ENCODE data around the gene CROCC2.

Gene CROCC2

DNA sequence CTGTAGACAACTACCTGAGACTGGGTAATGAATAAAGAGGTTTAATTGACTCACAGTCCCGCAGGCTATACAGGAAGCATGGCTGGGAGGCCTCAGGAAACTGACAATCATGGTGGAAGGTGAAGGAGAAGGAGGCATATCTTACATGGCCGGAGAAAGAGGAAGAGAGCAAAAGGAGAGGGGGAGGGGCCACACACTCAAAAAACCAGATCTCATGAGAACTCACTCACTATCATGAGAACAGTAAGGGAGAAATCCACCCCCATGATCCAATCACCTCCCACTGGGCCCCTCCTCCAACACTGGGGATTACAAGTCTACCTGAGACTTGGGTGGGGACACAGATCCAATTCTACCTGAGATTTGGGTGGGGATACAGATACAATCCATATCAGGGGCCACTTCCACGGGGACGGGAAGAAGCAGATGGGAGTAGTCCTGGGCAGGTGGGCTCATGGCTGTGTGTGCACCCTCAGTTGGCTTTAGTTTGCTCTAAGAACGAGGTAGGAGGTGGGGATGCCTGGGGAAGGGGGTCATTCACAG lies 20.0 kb upstream of the CROCC2 start:
- H3K79me2 ChIP-seq = no peaks in the 10 kb centered on the region
- no peak overlapping the region for H3K27ac ChIP-seq
- no peak overlapping the region for H3K4me2 ChIP-seq (ENCODE audit: low read length)
- no peaks in the 10 kb centered on the region for H3K36me3 ChIP-seq (ENCODE audit: control insufficient read depth, insufficient read depth, low read length)
- no peaks in the 10 kb centered on the region for H3K27me3 ChIP-seq (ENCODE audit: control insufficient read depth, insufficient read depth, low read length)
- no peaks in the 10 kb centered on the region for H3K4me1 ChIP-seq
- no peak overlapping the region for H3K4me3 ChIP-seq (ENCODE audit: low read depth, low read length)
- H3K9ac ChIP-seq = no peak overlapping the region
- TF ChIP-seq, protein P1, sequence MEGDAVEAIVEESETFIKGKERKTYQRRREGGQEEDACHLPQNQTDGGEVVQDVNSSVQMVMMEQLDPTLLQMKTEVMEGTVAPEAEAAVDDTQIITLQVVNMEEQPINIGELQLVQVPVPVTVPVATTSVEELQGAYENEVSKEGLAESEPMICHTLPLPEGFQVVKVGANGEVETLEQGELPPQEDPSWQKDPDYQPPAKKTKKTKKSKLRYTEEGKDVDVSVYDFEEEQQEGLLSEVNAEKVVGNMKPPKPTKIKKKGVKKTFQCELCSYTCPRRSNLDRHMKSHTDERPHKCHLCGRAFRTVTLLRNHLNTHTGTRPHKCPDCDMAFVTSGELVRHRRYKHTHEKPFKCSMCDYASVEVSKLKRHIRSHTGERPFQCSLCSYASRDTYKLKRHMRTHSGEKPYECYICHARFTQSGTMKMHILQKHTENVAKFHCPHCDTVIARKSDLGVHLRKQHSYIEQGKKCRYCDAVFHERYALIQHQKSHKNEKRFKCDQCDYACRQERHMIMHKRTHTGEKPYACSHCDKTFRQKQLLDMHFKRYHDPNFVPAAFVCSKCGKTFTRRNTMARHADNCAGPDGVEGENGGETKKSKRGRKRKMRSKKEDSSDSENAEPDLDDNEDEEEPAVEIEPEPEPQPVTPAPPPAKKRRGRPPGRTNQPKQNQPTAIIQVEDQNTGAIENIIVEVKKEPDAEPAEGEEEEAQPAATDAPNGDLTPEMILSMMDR (IDR thresholded peaks at IDR 0.05) = no peak
- no peak overlapping the region for H2AFZ ChIP-seq
- no peaks in the 10 kb centered on the region for H3K9me3 ChIP-seq (ENCODE audit: control insufficient read depth, low read length)

DNA sequence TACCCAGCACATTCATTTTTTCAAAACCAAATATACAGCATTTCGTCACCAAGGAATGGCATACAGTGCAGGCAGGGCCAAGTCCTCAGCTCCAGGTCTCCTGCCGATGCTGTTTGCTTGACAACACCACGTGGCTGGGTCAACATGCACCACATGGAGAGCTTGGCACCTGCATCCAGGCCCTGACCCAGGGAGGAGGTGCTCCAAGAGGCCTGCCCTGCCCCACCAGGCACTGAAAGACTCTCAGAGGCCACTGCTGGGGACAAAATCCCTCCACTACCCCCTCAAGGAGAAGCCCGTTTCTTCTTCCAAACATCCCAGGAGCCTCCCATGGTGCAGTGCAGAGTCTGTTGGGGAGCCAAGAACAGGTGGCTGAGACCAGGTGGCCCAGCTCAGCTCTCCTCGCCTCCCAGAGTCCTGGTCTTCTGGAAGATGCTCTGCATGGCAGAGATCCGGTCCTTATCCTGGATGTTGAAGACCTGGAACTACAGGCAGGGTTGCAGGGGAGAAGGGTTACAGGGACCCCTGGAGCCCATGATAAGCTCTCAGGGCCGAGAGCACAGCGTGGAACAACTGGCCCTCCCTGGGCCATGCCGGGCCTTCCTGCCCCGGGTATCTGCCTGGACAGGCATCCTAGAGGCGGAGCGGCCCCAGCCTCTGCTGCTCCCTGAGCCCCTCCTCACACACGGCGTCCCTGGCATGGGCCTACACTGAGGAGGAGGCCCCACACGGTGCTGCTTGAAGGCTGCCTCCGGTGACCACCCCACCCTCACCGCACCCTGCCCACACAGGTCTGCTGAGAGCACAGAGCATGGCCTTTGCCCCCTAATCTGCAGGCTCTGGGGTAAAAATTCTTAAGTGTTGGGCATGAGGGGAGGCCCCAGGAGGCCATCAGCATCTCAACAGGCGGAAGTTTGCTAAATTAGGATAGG lies 19.2 kb upstream of the CROCC2 start:
- no peak overlapping the region for H3K9ac ChIP-seq
- H3K4me3 ChIP-seq (ENCODE audit: low read depth, low read length) = no peak overlapping the region
- no peak overlapping the region for H3K4me2 ChIP-seq (ENCODE audit: low read length)
- H3K36me3 ChIP-seq (ENCODE audit: control insufficient read depth, insufficient read depth, low read length) = no peaks in the 10 kb centered on the region
- H3K79me2 ChIP-seq = no peaks in the 10 kb centered on the region
- no peaks in the 10 kb centered on the region for H3K4me1 ChIP-seq
- no peak overlapping the region for H2AFZ ChIP-seq
- H3K9me3 ChIP-seq (ENCODE audit: control insufficient read depth, low read length) = no peaks in the 10 kb centered on the region
- H3K27ac ChIP-seq = no peak overlapping the region
- H3K27me3 ChIP-seq (ENCODE audit: control insufficient read depth, insufficient read depth, low read length) = no peaks in the 10 kb centered on the region
- TF ChIP-seq, protein P1 (IDR thresholded peaks at IDR 0.05) = no peak

DNA sequence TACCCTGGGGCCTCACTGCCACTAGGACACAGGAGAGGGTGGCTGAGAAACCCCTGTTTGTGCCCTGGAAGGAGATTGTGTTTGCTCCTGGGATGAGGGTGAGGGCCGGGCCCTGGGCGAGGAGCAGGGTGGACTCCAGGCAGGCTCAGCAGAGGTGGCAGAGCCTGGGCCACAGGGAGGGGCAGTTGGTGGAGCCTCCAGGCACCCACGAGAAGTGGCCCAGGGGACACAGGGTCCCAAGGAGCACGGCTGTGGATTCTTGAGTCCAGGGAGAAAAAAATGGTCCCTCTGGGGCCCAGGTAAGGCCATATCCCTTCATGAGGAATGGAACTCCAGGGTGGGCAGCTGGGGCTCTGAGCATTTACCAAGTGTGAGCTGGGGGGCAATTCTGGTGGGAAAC lies 18.5 kb upstream of the CROCC2 start:
- no peak overlapping the region for H3K27ac ChIP-seq
- H3K36me3 ChIP-seq (ENCODE audit: control insufficient read depth, insufficient read depth, low read length) = no peaks in the 10 kb centered on the region
- no peak overlapping the region for H3K4me2 ChIP-seq (ENCODE audit: low read length)

DNA sequence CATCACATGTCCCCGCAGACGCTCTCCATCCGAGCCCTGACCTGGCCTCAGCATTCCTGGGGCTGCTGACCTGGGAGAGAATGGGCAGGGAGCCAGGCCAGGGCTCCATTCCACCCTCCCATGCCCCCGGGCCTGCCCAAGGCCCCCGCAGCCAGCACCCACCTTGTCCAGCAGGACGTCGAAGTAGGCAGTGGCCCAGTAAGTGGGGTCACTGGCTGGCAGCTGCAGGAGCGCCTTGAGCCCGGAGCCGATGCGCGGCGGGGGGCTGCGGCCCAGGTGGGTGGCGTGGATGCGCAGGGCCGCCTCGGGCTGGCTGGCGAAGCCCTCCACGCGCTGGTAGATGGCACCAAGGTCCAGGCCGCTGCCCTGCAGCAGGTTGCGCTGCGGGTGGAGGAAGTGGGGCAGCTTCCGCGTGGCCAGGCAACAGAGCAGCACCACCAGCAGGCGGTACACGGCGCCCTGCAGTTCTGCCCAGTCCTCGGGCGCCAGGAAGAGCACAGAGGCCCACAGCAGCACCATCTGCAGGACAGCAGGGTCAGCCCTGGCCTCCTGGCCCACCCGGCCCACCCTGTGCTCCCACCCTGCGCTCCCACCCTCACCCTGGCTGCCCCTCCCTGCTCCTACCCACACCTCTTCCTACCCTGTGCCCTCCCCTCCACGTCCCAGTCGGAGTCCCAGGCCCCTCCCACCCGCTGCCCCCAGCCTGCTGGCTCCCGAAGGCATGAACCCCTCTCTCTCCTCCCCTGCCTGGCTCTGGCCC lies 17.8 kb upstream of the CROCC2 start:
- no peak overlapping the region for H3K4me2 ChIP-seq (ENCODE audit: low read length)
- H3K27ac ChIP-seq = no peak overlapping the region
- no peaks in the 10 kb centered on the region for H3K36me3 ChIP-seq (ENCODE audit: control insufficient read depth, insufficient read depth, low read length)
- no peaks in the 10 kb centered on the region for H3K9me3 ChIP-seq (ENCODE audit: control insufficient read depth, low read length)
- H3K27me3 ChIP-seq (ENCODE audit: control insufficient read depth, insufficient read depth, low read length) = no peaks in the 10 kb centered on the region
- no peaks in the 10 kb centered on the region for H3K79me2 ChIP-seq
- no peak overlapping the region for H3K4me3 ChIP-seq (ENCODE audit: low read depth, low read length)
- H3K9ac ChIP-seq = no peak overlapping the region
- no peak overlapping the region for H2AFZ ChIP-seq
- H3K4me1 ChIP-seq = no peaks in the 10 kb centered on the region
- TF ChIP-seq, protein P1 (IDR thresholded peaks at IDR 0.05) = no peak

More for the DNA sequence above, 18.5 kb upstream of the CROCC2 start:
- Histone ChIP-seq H3K4me1 (no peaks in the 10 kb centered on the region), H3K27me3 (ENCODE audit: control insufficient read depth, insufficient read depth, low read length) (no peaks in the 10 kb centered on the region), H3K4me3 (ENCODE audit: low read depth, low read length) (no peak overlapping the region), H3K9me3 (ENCODE audit: control insufficient read depth, low read length) (no peaks in the 10 kb centered on the region), H3K9ac (no peak overlapping the region), H2AFZ (no peak overlapping the region), H3K79me2 (no peaks in the 10 kb centered on the region)
- TF ChIP-seq, protein P1 (IDR thresholded peaks at IDR 0.05) = no peak

Measured in parathyroid adenoma (tissue), 2 donors.